GM12878 (cell line): ENCODE results near the gene HSF5. TPM values are rescaled to one million over a fixed set of nuclear protein-coding genes. Genes with fewer than 3 reads are reported as not detected.

Source experiments
- ATAC-seq: fragments of 200-7000 bp; cut with Tn5 transposase; 3 replicates; pipeline ENCODE4 v1.9.1; 2020; ENCODE audit warnings: mild to moderate bottlenecking, moderate library complexity
- BruUV-seq: library from RNA; stranded (reverse); fragments of 400-500 nt; replicated peaks from 2 replicates; lab custom pipeline; 2021; lab: Mats Ljungman, UMichigan
- CTCF ChIA-PET: fragments of 300-600 bp; sonication (Branson Sonifier 250); formaldehyde crosslinking; extraction: SDS; loops from one replicate; lab custom pipeline; 2021; ENCODE audit warnings: inconsistent platforms; lab: Yijun Ruan, JAX
- POLR2A ChIA-PET: fragments of 350-600 bp; formaldehyde crosslinking; extraction: SDS; loops from one replicate; lab custom pipeline; 2021; ENCODE audit warnings: inconsistent platforms; lab: Charles Lee
- RAD21 ChIA-PET: fragments of 300-600 bp; sonication (Branson Sonifier 250); formaldehyde crosslinking; loops from one replicate; lab custom pipeline; 2023; ENCODE audit warnings: antibody characterized with exemption; ENCODE audit not compliant: unreplicated experiment; lab: Charles Lee
- SMC1A ChIA-PET: fragments of 300-600 bp; sonication (Branson Sonifier 250); formaldehyde crosslinking; loops from one replicate; lab custom pipeline; 2023; ENCODE audit not compliant: unreplicated experiment, uncharacterized antibody; lab: Charles Lee
- DNase-seq: peaks from one replicate; pipeline ENCODE4 v3.0.0-alpha.2; 2011; ENCODE audit warnings: low read depth, low spot score
- FAIRE-seq: peaks from 3 replicates; lab custom pipeline; 2011; peaks lifted over from hg19 to GRCh38; lab: Jason Lieb, UNC
- H2AFZ ChIP-seq: 2 replicates; pipeline ENCODE4 v1.6.0; 2011; ENCODE audit warnings: low read depth, low read length, control low read depth; ENCODE audit not compliant: control insufficient read depth
- H3K27ac ChIP-seq: 2 replicates; pipeline ENCODE4 v1.5.1; 2011; ENCODE audit warnings: control low read depth; ENCODE audit not compliant: control insufficient read depth, insufficient read depth
- H3K27me3 ChIP-seq, 2 experiments: replicated peaks in 1 of 2; 2 replicates each; pipeline versions ENCODE4 v1.6.0 to v1.6.1; 2011; ENCODE audit warnings: low read length in 1 of 2; ENCODE audit not compliant: control insufficient read depth in 2 of 2, insufficient read depth in 2 of 2
- H3K36me3 ChIP-seq, 2 experiments: 2 replicates each; pipeline ENCODE4 v1.5.1; 2011; ENCODE audit warnings: low read length in 1 of 2; ENCODE audit not compliant: control insufficient read depth in 2 of 2, insufficient read depth in 2 of 2
- H3K4me1 ChIP-seq: 2 replicates; pipeline ENCODE4 v1.6.1; 2011; ENCODE audit warnings: mild to moderate bottlenecking, low read length, moderate library complexity, mixed read lengths; ENCODE audit not compliant: control insufficient read depth, insufficient read depth
- H3K4me2 ChIP-seq: 2 replicates; pipeline ENCODE4 v1.6.0; 2011; ENCODE audit warnings: control low read depth; ENCODE audit not compliant: control insufficient read depth, insufficient read depth
- H3K4me3 ChIP-seq: fragments of 200-600 bp; sonication (generic); 2 replicates; pipeline ENCODE4 v1.5.1; 2016
- H3K79me2 ChIP-seq: 2 replicates; pipeline ENCODE4 v1.6.0; 2011; ENCODE audit warnings: low read length; ENCODE audit not compliant: control insufficient read depth, insufficient read depth
- H3K9ac ChIP-seq: 2 replicates; pipeline ENCODE4 v1.8.0; 2011; ENCODE audit warnings: low read length, control low read depth, mixed read lengths; ENCODE audit not compliant: control insufficient read depth, insufficient read depth
- H3K9me3 ChIP-seq: replicated peaks from 3 replicates; pipeline ENCODE4 v1.5.1; 2011; ENCODE audit warnings: mild to moderate bottlenecking, low read length; ENCODE audit not compliant: control insufficient read depth, insufficient read depth
- H4K20me1 ChIP-seq: 2 replicates; pipeline ENCODE4 v1.6.0; 2011; ENCODE audit not compliant: control insufficient read depth, insufficient read depth
- ATF2 ChIP-seq: IDR thresholded peaks from 2 replicates; pipeline ENCODE4 v1.6.1; 2012; ENCODE audit warnings: low read length, inconsistent platforms
- BMI1 ChIP-seq: fragments of 450-650 bp; IDR thresholded peaks from 2 replicates; pipeline ENCODE4 v1.6.1; 2016; ENCODE audit warnings: mild to moderate bottlenecking, moderate library complexity, borderline replicate concordance
- CBFB ChIP-seq: IDR thresholded peaks from 2 replicates; pipeline ENCODE4 v1.6.1; 2016; ENCODE audit warnings: antibody characterized with exemption, low read depth
- CHD2 ChIP-seq: IDR thresholded peaks from 2 replicates; pipeline ENCODE4 v1.6.1; 2011; ENCODE audit warnings: low read depth, low read length, improper control_type of control experiment, borderline replicate concordance
- CHD4 ChIP-seq: fragments of 200-600 bp; sonication (generic); IDR thresholded peaks from 2 replicates; pipeline ENCODE4 v1.6.1; 2016; ENCODE audit warnings: mild to moderate bottlenecking
- ESRRA ChIP-seq: IDR thresholded peaks from 2 replicates; pipeline ENCODE4 v1.6.1; 2012; ENCODE audit warnings: mild to moderate bottlenecking, low read length, improper control_type of control experiment
- FOXM1 ChIP-seq: IDR thresholded peaks from 2 replicates; pipeline ENCODE4 v1.6.1; 2012; ENCODE audit warnings: low read depth, mild to moderate bottlenecking, inconsistent platforms, low read length, moderate library complexity
- GATAD2B ChIP-seq: fragments of 450-650 bp; conservative IDR thresholded peaks from 2 replicates; pipeline ENCODE4 v1.6.1; 2017; ENCODE audit warnings: low read depth, mild to moderate bottlenecking, moderate library complexity
- IRF3 ChIP-seq: fragments of 450-650 bp; IDR thresholded peaks from 2 replicates; pipeline ENCODE4 v1.6.1; 2014; ENCODE audit warnings: mild to moderate bottlenecking
- KAT2A ChIP-seq: conservative IDR thresholded peaks from 2 replicates; pipeline ENCODE4 v1.6.1; 2011; ENCODE audit warnings: low read depth, low read length; ENCODE audit not compliant: control insufficient read depth
- KLF5 ChIP-seq: fragments of 450-650 bp; IDR thresholded peaks from 2 replicates; pipeline ENCODE4 v1.6.1; 2014; ENCODE audit warnings: mild to moderate bottlenecking; ENCODE audit not compliant: partially characterized antibody
- NFYA ChIP-seq: IDR thresholded peaks from 2 replicates; pipeline ENCODE4 v1.6.1; 2011; ENCODE audit warnings: low read depth, mild to moderate bottlenecking, low read length, improper control_type of control experiment, borderline replicate concordance
- NR2C1 ChIP-seq: fragments of 450-650 bp; IDR thresholded peaks from 2 replicates; pipeline ENCODE4 v1.6.1; 2017; ENCODE audit warnings: antibody characterized with exemption, mild to moderate bottlenecking, moderate library complexity
- POLR2A ChIP-seq: IDR thresholded peaks from 2 replicates; pipeline ENCODE4 v1.6.1; 2011; ENCODE audit warnings: low read depth, mild to moderate bottlenecking, low read length
- RCOR1 ChIP-seq: conservative IDR thresholded peaks from 2 replicates; pipeline ENCODE4 v1.6.1; 2012; ENCODE audit warnings: low read depth, low read length, improper control_type of control experiment
- RUNX3 ChIP-seq: IDR thresholded peaks from 2 replicates; pipeline ENCODE4 v1.6.1; 2012; ENCODE audit warnings: low read length, inconsistent platforms
- SMAD5 ChIP-seq: IDR thresholded peaks from 2 replicates; pipeline ENCODE4 v1.6.1; 2016; ENCODE audit warnings: antibody characterized with exemption, low read depth
- SREBF1 ChIP-seq: IDR thresholded peaks from 2 replicates; pipeline ENCODE4 v1.6.1; 2012; ENCODE audit warnings: mild to moderate bottlenecking, low read length
- ZBTB33 ChIP-seq: fragments of 450-650 bp; IDR thresholded peaks from 2 replicates; pipeline ENCODE4 v1.6.1; 2017; ENCODE audit warnings: mild to moderate bottlenecking
- ZSCAN29 ChIP-seq: fragments of 450-650 bp; IDR thresholded peaks from 2 replicates; pipeline ENCODE4 v1.6.1; 2017; ENCODE audit warnings: mild to moderate bottlenecking, moderate library complexity
- WGBS: methylation state at CpG from one replicate; pipeline ENCODE4 v1.1.6; 2016; ENCODE audit warnings: low lambda C conversion rate; ENCODE audit not compliant: insufficient replicate concordance, insufficient coverage; ENCODE audit errors: missing lambda C conversion rate; 5-methylcytosine and 5-hydroxymethylcytosine counted together
- in situ Hi-C: fragments of 300-500 bp; cut with MboI; formaldehyde crosslinking; loops from 9 replicates; pipeline ENCODE4 v1.14.3; 2018; ENCODE audit warnings: mixed read lengths
- intact Hi-C: fragments of 100-400 bp; cut with micrococcal nuclease; formaldehyde crosslinking; loops from one replicate; pipeline ENCODE4 v1.14.2; 2022; ENCODE audit not compliant: unreplicated experiment
- polyA plus RNA-seq, 11 experiments: library from polyadenylated mRNA; depleted of rRNA in 4 of 11; unstranded in 6 of 11; stranded (reverse) in 5 of 11; fragments of >200 nt; fragmentation: Nextera tagmentation in 4 of 11; fragmentation: Illumina TruSeq in 1 of 11; extraction: Ambion mirVana in 4 of 11; extraction: Trizol in 1 of 11; gene quantifications; 1 replicate in 1 of 11; 2 replicates in 10 of 11; pipeline versions ENCODE4 v1.2.1 to v1.2.3, GENCODE V29; 2011 to 2016; ENCODE audit warnings: inconsistent platforms in 2 of 11, missing spikeins in 2 of 11, low read depth in 1 of 11
- total RNA-seq, 4 experiments: library from RNA; depleted of rRNA in 3 of 4; stranded (reverse); fragments of >200 nt in 3 of 4; fragmentation: Illumina TruSeq in 1 of 4; extraction: Trizol in 1 of 4; gene quantifications; 2 replicates each; pipeline versions ENCODE4 v1.2.1 to v1.2.3, GENCODE V29; 2013 to 2021

HSF5 gene
- total and polyA plus RNA-seq, 10 of the 15 experiments (the other 5 are each of a cell fraction or from before 2014, with no cell fraction given), result 0.02 to 0.18 (median 0.06) TPM; not detected in 4

- no peak overlapping the region for H2AFZ ChIP-seq
- no TSS peak for BruUV-seq
- FAIRE-seq, result no peak
- H3K4me2 ChIP-seq, result no peak overlapping the region
- peaks cover 0 to 11% of the 10 kb centered on the region in 2 experiments; a peak in 2 of 4 replicates for H3K36me3 ChIP-seq
- RAD21 ChIA-PET, result interaction anchor here (1.4 kb wide), 1 partner anchor 47 kb away, joined by 5 read pairs; the partner anchor contains the start of gene RNF43
- POLR2A ChIA-PET, result interaction anchor here (0.5 to 1.2 kb wide), 3 partner anchors 8 to 834 kb away, joined by 3 read pairs; no protein-coding TSS in a partner anchor
- H3K79me2 ChIP-seq, result no peaks in the 10 kb centered on the region
- no peak for TF ChIP-seq RUNX3
- TF ChIP-seq CBFB, result no peak
- no peak for TF ChIP-seq NFYA
- no peak for TF ChIP-seq NR2C1
- no peak for TF ChIP-seq SMAD5
- TF ChIP-seq BMI1, result no peak
- no peak for TF ChIP-seq RCOR1
- no peak for TF ChIP-seq SREBF1
- no peak for TF ChIP-seq FOXM1
- no peak for TF ChIP-seq ZBTB33
- TF ChIP-seq CHD2, result no peak
- TF ChIP-seq CHD4, result no peak
- TF ChIP-seq ESRRA, result no peak
- no peak for TF ChIP-seq KLF5
- no peak for TF ChIP-seq IRF3
- TF ChIP-seq KAT2A, result no peak
- TF ChIP-seq GATAD2B, result no peak
- TF ChIP-seq ATF2, result no peak
- no peak for TF ChIP-seq POLR2A
- TF ChIP-seq ZSCAN29, result no peak
- intact Hi-C loops (no loop called here), in situ Hi-C loops (no loop called here)
- H3K9me3 ChIP-seq, result no peaks in the 10 kb centered on the region
- ATAC-seq, result no peak
- no peak for DNase-seq
- CTCF ChIA-PET, result interaction anchor here (1.0 to 2.0 kb wide), 3 partner anchors 9 to 53 kb away, joined by 3 to 7 read pairs (median 4); no protein-coding TSS in a partner anchor
- H3K4me1 ChIP-seq, result no peaks in the 10 kb centered on the region
- no peaks in the 10 kb centered on the region for H3K27me3 ChIP-seq
- WGBS, result 57% methylated on average over 5 of the region's 5 CpGs
- no peak overlapping the region for H3K4me3 ChIP-seq
- no peak overlapping the region for H3K9ac ChIP-seq
- H4K20me1 ChIP-seq, result no peaks in the 10 kb centered on the region
- no peak overlapping the region for H3K27ac ChIP-seq
- SMC1A ChIA-PET, result interaction anchor here (0.6 to 4.8 kb wide), 4 partner anchors 13 to 57 kb away, joined by 3 to 22 read pairs (median 4); no protein-coding TSS in a partner anchor
Observed at GRCh38 chr17:58370309-58370708, 117.9 kb downstream of the HSF5 start.
